ENCODE measurements around the gene RAB11FIP5.

RAB11FIP5 gene

GRCh38 chr2:73033142-73033765, 79.5 kb downstream of the RAB11FIP5 start:
- Histone ChIP-seq H3K9ac (ENCODE audit: low read length) (no peak overlapping the region), H3K27me3 (ENCODE audit: control insufficient read depth, insufficient read depth, low read length) (no peaks in the 10 kb centered on the region), H3K36me3 (ENCODE audit: control insufficient read depth, low read depth, low read length) (peaks cover 5% of the 10 kb centered on the region), H3K4me3 (ENCODE audit: low read length) (no peak overlapping the region), H3K4me1 (ENCODE audit: control insufficient read depth, low read depth, low read length) (peaks cover 4% of the 10 kb centered on the region), H3K9me3 (ENCODE audit: control insufficient read depth, low read depth, low read length) (no peaks in the 10 kb centered on the region), H3K27ac (ENCODE audit: low read length) (no peak overlapping the region)

- H3K9ac ChIP-seq (ENCODE audit: low read length) = no peak overlapping the region
- no peaks in the 10 kb centered on the region for H3K36me3 ChIP-seq (ENCODE audit: control insufficient read depth, low read depth, low read length)
- H3K4me3 ChIP-seq (ENCODE audit: low read length) = no peak overlapping the region
- H3K4me1 ChIP-seq (ENCODE audit: control insufficient read depth, low read depth, low read length) = peaks cover 4% of the 10 kb centered on the region
- no peaks in the 10 kb centered on the region for H3K27me3 ChIP-seq (ENCODE audit: control insufficient read depth, insufficient read depth, low read length)
- no peak overlapping the region for H3K27ac ChIP-seq (ENCODE audit: low read length)
- no peaks in the 10 kb centered on the region for H3K9me3 ChIP-seq (ENCODE audit: control insufficient read depth, low read depth, low read length)
Observed at GRCh38 chr2:73032702-73033097, 80.0 kb downstream of the RAB11FIP5 start.

- no peak overlapping the region for H3K4me3 ChIP-seq (ENCODE audit: low read length)
- H3K4me1 ChIP-seq (ENCODE audit: control insufficient read depth, low read depth, low read length) = peaks cover 4% of the 10 kb centered on the region
- no peaks in the 10 kb centered on the region for H3K27me3 ChIP-seq (ENCODE audit: control insufficient read depth, insufficient read depth, low read length)
- no peaks in the 10 kb centered on the region for H3K36me3 ChIP-seq (ENCODE audit: control insufficient read depth, low read depth, low read length)
- no peak overlapping the region for H3K27ac ChIP-seq (ENCODE audit: low read length)
- no peak overlapping the region for H3K9ac ChIP-seq (ENCODE audit: low read length)
- H3K9me3 ChIP-seq (ENCODE audit: control insufficient read depth, low read depth, low read length) = no peaks in the 10 kb centered on the region
Observed at GRCh38 chr2:73031725-73032701, 80.7 kb downstream of the RAB11FIP5 start.

- H3K27me3 ChIP-seq (ENCODE audit: control insufficient read depth, insufficient read depth, low read length) = no peaks in the 10 kb centered on the region
- H3K9ac ChIP-seq (ENCODE audit: low read length) = no peak overlapping the region
- H3K4me3 ChIP-seq (ENCODE audit: low read length) = no peak overlapping the region
- no peak overlapping the region for H3K27ac ChIP-seq (ENCODE audit: low read length)
- H3K36me3 ChIP-seq (ENCODE audit: control insufficient read depth, low read depth, low read length) = no peaks in the 10 kb centered on the region
- H3K4me1 ChIP-seq (ENCODE audit: control insufficient read depth, low read depth, low read length) = no peaks in the 10 kb centered on the region
- H3K9me3 ChIP-seq (ENCODE audit: control insufficient read depth, low read depth, low read length) = no peaks in the 10 kb centered on the region
Observed at GRCh38 chr2:73031095-73031678, 81.6 kb downstream of the RAB11FIP5 start.

- no peak overlapping the region for H3K27ac ChIP-seq (ENCODE audit: low read length)
- H3K27me3 ChIP-seq (ENCODE audit: control insufficient read depth, insufficient read depth, low read length) = no peaks in the 10 kb centered on the region
Observed at GRCh38 chr2:73028841-73029240, 83.9 kb downstream of the RAB11FIP5 start.

GRCh38 chr2:73027340-73027739, 85.4 kb downstream of the RAB11FIP5 start:
- Histone ChIP-seq H3K4me3 (ENCODE audit: low read length) (no peak overlapping the region), H3K36me3 (ENCODE audit: control insufficient read depth, low read depth, low read length) (no peaks in the 10 kb centered on the region), H3K9ac (ENCODE audit: low read length) (no peak overlapping the region), H3K27me3 (ENCODE audit: control insufficient read depth, insufficient read depth, low read length) (no peaks in the 10 kb centered on the region), H3K4me1 (ENCODE audit: control insufficient read depth, low read depth, low read length) (no peaks in the 10 kb centered on the region), H3K27ac (ENCODE audit: low read length) (no peak overlapping the region), H3K9me3 (ENCODE audit: control insufficient read depth, low read depth, low read length) (no peaks in the 10 kb centered on the region)

More at GRCh38 chr2:73028841-73029240, 83.9 kb downstream of the RAB11FIP5 start:
- H3K9ac ChIP-seq (ENCODE audit: low read length) = no peak overlapping the region
- no peak overlapping the region for H3K4me3 ChIP-seq (ENCODE audit: low read length)
- H3K4me1 ChIP-seq (ENCODE audit: control insufficient read depth, low read depth, low read length) = no peaks in the 10 kb centered on the region
- no peaks in the 10 kb centered on the region for H3K36me3 ChIP-seq (ENCODE audit: control insufficient read depth, low read depth, low read length)
- H3K9me3 ChIP-seq (ENCODE audit: control insufficient read depth, low read depth, low read length) = no peaks in the 10 kb centered on the region

- Histone ChIP-seq H3K9me3 (ENCODE audit: control insufficient read depth, low read depth, low read length) (no peaks in the 10 kb centered on the region), H3K36me3 (ENCODE audit: control insufficient read depth, low read depth, low read length) (peaks cover 3% of the 10 kb centered on the region), H3K4me3 (ENCODE audit: low read length) (no peak overlapping the region), H3K4me1 (ENCODE audit: control insufficient read depth, low read depth, low read length) (no peaks in the 10 kb centered on the region), H3K27ac (ENCODE audit: low read length) (no peak overlapping the region), H3K27me3 (ENCODE audit: control insufficient read depth, insufficient read depth, low read length) (no peaks in the 10 kb centered on the region), H3K9ac (ENCODE audit: low read length) (no peak overlapping the region)
Observed at GRCh38 chr2:73023497-73023896, 89.3 kb downstream of the RAB11FIP5 start.
